Measurements from ENCODE around the gene LIX1. TPM values are rescaled to one million over a fixed set of nuclear protein-coding genes. Genes with fewer than 3 reads are reported as not detected.
A peak's percentile ranks its signal among the peaks of the same experiment; 100 is the strongest.

Gene LIX1
- total and polyA plus RNA-seq, 3 donors from 2014 or later = 0.76 TPM; not detected in 2

GRCh38 chr5:97047076-97047475 is 95.3 kb downstream of the LIX1 start:
- intact Hi-C loops (cut with DNase I; ENCODE audit: low total_unique reads) = no loop called here
- WGBS, 2 donors = 78 to 100% methylated on average over 1 of the region's 1 CpG
- Histone ChIP-seq H3K9me3 (no peaks in the 10 kb centered on the region), H3K36me3 (ENCODE audit: low read depth, missing control alignments) (no peaks in the 10 kb centered on the region), H3K27ac (no peak overlapping the region), H3K27me3 (no peaks in the 10 kb centered on the region), H3K4me1 (no peaks in the 10 kb centered on the region), H3K4me3 (no peak overlapping the region)
- TF ChIP-seq, protein P1, sequence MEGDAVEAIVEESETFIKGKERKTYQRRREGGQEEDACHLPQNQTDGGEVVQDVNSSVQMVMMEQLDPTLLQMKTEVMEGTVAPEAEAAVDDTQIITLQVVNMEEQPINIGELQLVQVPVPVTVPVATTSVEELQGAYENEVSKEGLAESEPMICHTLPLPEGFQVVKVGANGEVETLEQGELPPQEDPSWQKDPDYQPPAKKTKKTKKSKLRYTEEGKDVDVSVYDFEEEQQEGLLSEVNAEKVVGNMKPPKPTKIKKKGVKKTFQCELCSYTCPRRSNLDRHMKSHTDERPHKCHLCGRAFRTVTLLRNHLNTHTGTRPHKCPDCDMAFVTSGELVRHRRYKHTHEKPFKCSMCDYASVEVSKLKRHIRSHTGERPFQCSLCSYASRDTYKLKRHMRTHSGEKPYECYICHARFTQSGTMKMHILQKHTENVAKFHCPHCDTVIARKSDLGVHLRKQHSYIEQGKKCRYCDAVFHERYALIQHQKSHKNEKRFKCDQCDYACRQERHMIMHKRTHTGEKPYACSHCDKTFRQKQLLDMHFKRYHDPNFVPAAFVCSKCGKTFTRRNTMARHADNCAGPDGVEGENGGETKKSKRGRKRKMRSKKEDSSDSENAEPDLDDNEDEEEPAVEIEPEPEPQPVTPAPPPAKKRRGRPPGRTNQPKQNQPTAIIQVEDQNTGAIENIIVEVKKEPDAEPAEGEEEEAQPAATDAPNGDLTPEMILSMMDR (IDR thresholded peaks at IDR 0.05) = no peak
- TF ChIP-seq POLR2A (IDR thresholded peaks at IDR 0.05) = no peak
- no peak for DNase-seq

- no peak overlapping the region for H3K27ac ChIP-seq
- intact Hi-C loops (cut with DNase I; ENCODE audit: low total_unique reads) = no loop called here
- WGBS, 2 donors = 85 to 86% methylated on average over 7 of the region's 7 CpGs
- no peak overlapping the region for H3K4me3 ChIP-seq
- no peaks in the 10 kb centered on the region for H3K27me3 ChIP-seq
- no peaks in the 10 kb centered on the region for H3K9me3 ChIP-seq
- H3K36me3 ChIP-seq (ENCODE audit: low read depth, missing control alignments) = no peaks in the 10 kb centered on the region
- no peaks in the 10 kb centered on the region for H3K4me1 ChIP-seq
- no peak for TF ChIP-seq POLR2A (IDR thresholded peaks at IDR 0.05)
- TF ChIP-seq, protein P1 (IDR thresholded peaks at IDR 0.05) = no peak
- no peak for DNase-seq
Observed at GRCh38 chr5:97046270-97046982, 96.0 kb downstream of the LIX1 start.

DNA sequence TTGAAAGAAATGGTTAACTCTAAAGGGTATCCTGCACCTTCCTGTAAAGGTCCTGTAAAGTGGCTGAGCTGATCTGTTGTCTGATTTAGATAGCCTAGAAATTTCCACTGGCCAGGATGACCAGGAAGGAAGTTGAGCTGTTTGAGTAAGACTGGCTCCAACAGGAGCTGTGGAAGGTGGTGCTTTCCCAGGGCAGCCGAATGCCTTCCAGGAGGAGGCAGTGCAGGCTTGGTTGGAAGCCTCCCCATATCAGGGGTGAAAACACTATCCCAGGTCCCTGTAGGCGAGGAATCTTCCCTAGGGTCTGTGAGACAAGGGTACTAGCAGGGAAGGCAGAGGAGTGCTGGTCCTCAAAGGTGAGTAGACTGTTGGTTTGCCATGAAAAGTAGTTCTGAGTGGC is 98.4 kb downstream of the LIX1 start:
- Histone ChIP-seq H3K27me3 (no peaks in the 10 kb centered on the region), H3K36me3 (ENCODE audit: low read depth, missing control alignments) (no peaks in the 10 kb centered on the region), H3K9me3 (no peaks in the 10 kb centered on the region), H3K4me1 (no peaks in the 10 kb centered on the region), H3K4me3 (no peak overlapping the region), H3K27ac (no peak overlapping the region)
- peak; percentile 29 for DNase-seq
- no peak for TF ChIP-seq POLR2A (IDR thresholded peaks at IDR 0.05)
- TF ChIP-seq, protein P1 (IDR thresholded peaks at IDR 0.05) = no peak
- intact Hi-C loops (cut with DNase I; ENCODE audit: low total_unique reads) = no loop called here
- WGBS, 2 donors = 53 to 62% methylated on average over 2 of the region's 2 CpGs

DNA sequence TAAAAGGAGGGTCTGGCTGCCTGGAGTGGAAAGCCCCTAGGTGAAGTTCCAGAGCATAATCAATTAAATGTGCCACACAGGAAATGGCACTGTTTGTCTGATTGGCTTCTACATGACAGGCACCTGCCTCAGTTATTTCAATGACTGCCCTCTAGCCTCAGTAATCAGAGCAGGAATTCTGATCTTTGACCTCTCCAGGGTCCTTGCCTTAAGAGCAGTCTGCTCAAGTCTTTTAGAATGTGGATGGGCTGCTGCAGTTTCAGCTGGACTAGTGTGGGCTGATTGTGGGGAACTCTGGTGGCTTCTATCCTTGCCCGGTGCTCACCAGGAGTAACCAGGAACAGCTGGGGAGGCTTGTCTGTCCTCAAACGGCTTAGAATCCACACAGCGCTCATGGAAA is 98.9 kb downstream of the LIX1 start:
- no peaks in the 10 kb centered on the region for H3K4me1 ChIP-seq
- H3K4me3 ChIP-seq = no peak overlapping the region
- DNase-seq = no peak
- 76 to 78% methylated on average over 3 of the region's 3 CpGs for WGBS, 2 donors
- H3K27ac ChIP-seq = no peak overlapping the region
- no peaks in the 10 kb centered on the region for H3K9me3 ChIP-seq
- intact Hi-C loops (cut with DNase I; ENCODE audit: low total_unique reads) = no loop called here
- no peaks in the 10 kb centered on the region for H3K36me3 ChIP-seq (ENCODE audit: low read depth, missing control alignments)
- H3K27me3 ChIP-seq = no peaks in the 10 kb centered on the region
- TF ChIP-seq POLR2A (IDR thresholded peaks at IDR 0.05) = no peak
- TF ChIP-seq, protein P1 (IDR thresholded peaks at IDR 0.05) = no peak

GRCh38 chr5:97042996-97043395 is 99.4 kb downstream of the LIX1 start:
- Histone ChIP-seq H3K27ac (no peak overlapping the region), H3K9me3 (no peaks in the 10 kb centered on the region), H3K4me3 (no peak overlapping the region), H3K27me3 (no peaks in the 10 kb centered on the region), H3K4me1 (no peaks in the 10 kb centered on the region), H3K36me3 (ENCODE audit: low read depth, missing control alignments) (no peaks in the 10 kb centered on the region)
- TF ChIP-seq, protein P1 (IDR thresholded peaks at IDR 0.05) = no peak
- TF ChIP-seq POLR2A (IDR thresholded peaks at IDR 0.05) = no peak
- 86 to 87% methylated on average over 5 to 7 of the region's 7 CpGs for WGBS, 2 donors
- no peak for DNase-seq
- intact Hi-C loops (cut with DNase I; ENCODE audit: low total_unique reads) = no loop called here
